IPS-18c (cell line): ENCODE results near the gene ZNF135.

Source experiments
- H3K4me3 ChIP-seq: 2 replicates; pipeline ENCODE4 v1.7.0; 2013; ENCODE audit warnings: low read depth, mild to moderate bottlenecking, low read length, moderate library complexity; ENCODE audit not compliant: insufficient read depth
- H3K9me3 ChIP-seq: one replicate; pipeline ENCODE4 v1.6.1; 2013; ENCODE audit warnings: mild to moderate bottlenecking, low read length, moderate library complexity; ENCODE audit not compliant: control insufficient read depth, insufficient read depth

Gene ZNF135

GRCh38 chr19:58117841-58118575 lies 58.9 kb downstream of the ZNF135 start:
- H3K4me3 ChIP-seq, result peak overlapping the region; percentile 9; the same call in 1 of the 2 replicates
- H3K9me3 ChIP-seq, result peaks cover 31% of the 10 kb centered on the region

GRCh38 chr19:58118979-58119733 lies 60.1 kb downstream of the ZNF135 start:
- peak overlapping the region; percentile 24; the same call in 1 of the 2 replicates for H3K4me3 ChIP-seq
- H3K9me3 ChIP-seq, result peaks cover 34% of the 10 kb centered on the region
